MCF 10A (cell line): ENCODE data around the gene ANKIB1. TPM values are rescaled to one million over a fixed set of nuclear protein-coding genes. Genes with fewer than 3 reads are reported as not detected.

Source experiments
- BruUV-seq: library from RNA; stranded (reverse); fragments of 400-500 nt; replicated peaks from 2 replicates; lab custom pipeline; 2021; lab: Mats Ljungman, UMichigan
- CTCF ChIA-PET: fragments of 300-600 bp; sonication (Branson Sonifier 250); formaldehyde crosslinking; extraction: SDS; loops from one replicate; lab custom pipeline; 2021; ENCODE audit warnings: antibody characterized with exemption, inconsistent platforms; lab: Yijun Ruan, JAX
- POLR2A ChIA-PET: fragments of 300-600, 350-650 bp; sonication (Branson Sonifier 250); formaldehyde crosslinking; extraction: SDS; loops from one replicate; lab custom pipeline; 2020; ENCODE audit warnings: antibody characterized with exemption, inconsistent platforms; lab: Yijun Ruan, JAX
- DNase-seq: peaks from one replicate; pipeline ENCODE4 v3.0.0-alpha.2; 2018; ENCODE audit not compliant: unreplicated experiment
- H3K27ac Mint-ChIP-seq: one replicate; pipeline ENCODE4 v1.8.0; 2022; ENCODE audit warnings: mild to moderate bottlenecking, low read depth, mixed read lengths; ENCODE audit not compliant: unreplicated experiment
- H3K27me3 Mint-ChIP-seq: one replicate; pipeline ENCODE4 v1.8.0; 2022; ENCODE audit warnings: mixed read lengths; ENCODE audit not compliant: insufficient read depth, unreplicated experiment
- H3K36me3 Mint-ChIP-seq: one replicate; pipeline ENCODE4 v1.8.0; 2022; ENCODE audit warnings: mild to moderate bottlenecking, moderate library complexity, mixed read lengths; ENCODE audit not compliant: insufficient read depth, unreplicated experiment
- H3K4me1 Mint-ChIP-seq: one replicate; pipeline ENCODE4 v1.8.0; 2022; ENCODE audit warnings: mixed read lengths; ENCODE audit not compliant: insufficient read depth, unreplicated experiment
- H3K4me3 Mint-ChIP-seq: one replicate; pipeline ENCODE4 v1.8.0; 2022; ENCODE audit warnings: mild to moderate bottlenecking, moderate library complexity, mixed read lengths; ENCODE audit not compliant: unreplicated experiment
- H3K9me3 Mint-ChIP-seq: one replicate; pipeline ENCODE4 v1.8.0; 2022; ENCODE audit warnings: mixed read lengths; ENCODE audit not compliant: unreplicated experiment
- intact Hi-C: fragments of 100-400 bp; cut with micrococcal nuclease; formaldehyde crosslinking; loops from 2 replicates; pipeline ENCODE4 v1.14.1; 2022
- total RNA-seq: library from RNA; stranded (reverse); gene quantifications from 2 replicates; pipeline ENCODE4 v1.2.3, GENCODE V29; 2022
- TF ChIP-seq, protein P1 (sequence below): fragments of 200-600 bp; IDR thresholded peaks from one replicate; pipeline ENCODE4 v1.8.0; 2022; ENCODE audit warnings: antibody characterized with exemption, mild to moderate bottlenecking; ENCODE audit not compliant: unreplicated experiment

The ANKIB1 gene
- total RNA-seq, 1 experiment from 2014 or later, result 33.0 TPM

DNA sequence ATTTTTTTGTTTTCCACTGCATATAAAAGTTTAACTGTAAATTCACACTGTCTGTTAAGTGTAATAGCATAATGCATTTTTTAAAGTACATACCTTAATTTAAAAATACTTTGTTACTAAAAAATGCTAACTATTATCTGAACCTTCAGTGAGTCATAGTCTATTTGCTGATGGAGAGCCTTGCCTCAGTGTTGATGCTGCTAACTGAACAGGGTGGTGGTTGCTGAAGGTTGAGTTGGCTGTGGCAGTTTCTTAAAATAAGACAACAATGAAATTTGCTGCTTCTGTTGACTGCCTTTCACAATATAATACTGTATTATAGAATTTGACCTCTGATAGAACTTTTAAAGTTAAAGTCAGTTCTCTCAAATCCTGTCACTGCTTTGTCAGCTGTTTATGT, 129.2 kb downstream of the ANKIB1 start:
- Mint-ChIP-seq H3K4me1 (no peaks in the 10 kb centered on the region), H3K36me3 (peaks cover 43% of the 10 kb centered on the region), H3K4me3 (no peak overlapping the region), H3K27ac (no peak overlapping the region), H3K9me3 (no peaks in the 10 kb centered on the region), H3K27me3 (no peaks in the 10 kb centered on the region)
- no TSS peak for BruUV-seq
- DNase-seq, result no peak
- POLR2A ChIA-PET, result no interaction called here
- TF ChIP-seq, protein P1, sequence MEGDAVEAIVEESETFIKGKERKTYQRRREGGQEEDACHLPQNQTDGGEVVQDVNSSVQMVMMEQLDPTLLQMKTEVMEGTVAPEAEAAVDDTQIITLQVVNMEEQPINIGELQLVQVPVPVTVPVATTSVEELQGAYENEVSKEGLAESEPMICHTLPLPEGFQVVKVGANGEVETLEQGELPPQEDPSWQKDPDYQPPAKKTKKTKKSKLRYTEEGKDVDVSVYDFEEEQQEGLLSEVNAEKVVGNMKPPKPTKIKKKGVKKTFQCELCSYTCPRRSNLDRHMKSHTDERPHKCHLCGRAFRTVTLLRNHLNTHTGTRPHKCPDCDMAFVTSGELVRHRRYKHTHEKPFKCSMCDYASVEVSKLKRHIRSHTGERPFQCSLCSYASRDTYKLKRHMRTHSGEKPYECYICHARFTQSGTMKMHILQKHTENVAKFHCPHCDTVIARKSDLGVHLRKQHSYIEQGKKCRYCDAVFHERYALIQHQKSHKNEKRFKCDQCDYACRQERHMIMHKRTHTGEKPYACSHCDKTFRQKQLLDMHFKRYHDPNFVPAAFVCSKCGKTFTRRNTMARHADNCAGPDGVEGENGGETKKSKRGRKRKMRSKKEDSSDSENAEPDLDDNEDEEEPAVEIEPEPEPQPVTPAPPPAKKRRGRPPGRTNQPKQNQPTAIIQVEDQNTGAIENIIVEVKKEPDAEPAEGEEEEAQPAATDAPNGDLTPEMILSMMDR, result no peak
- intact Hi-C loops, result no loop called here
- CTCF ChIA-PET, result no interaction called here

GRCh38 chr7:92391071-92391470, 145.3 kb downstream of the ANKIB1 start:
- no TSS peak for BruUV-seq
- no peak overlapping the region for H3K4me3 Mint-ChIP-seq
- no peaks in the 10 kb centered on the region for H3K9me3 Mint-ChIP-seq
- H3K27ac Mint-ChIP-seq, result no peak overlapping the region
- ChIA-PET POLR2A (no interaction called here), CTCF (interaction anchor here (0.6 kb wide), 1 partner anchor 10 kb away, joined by 3 read pairs; no protein-coding TSS in a partner anchor)
- H3K4me1 Mint-ChIP-seq, result no peaks in the 10 kb centered on the region
- no peaks in the 10 kb centered on the region for H3K27me3 Mint-ChIP-seq
- intact Hi-C loops, result no loop called here
- TF ChIP-seq, protein P1, result no peak
- H3K36me3 Mint-ChIP-seq, result peaks cover 21% of the 10 kb centered on the region
- DNase-seq, result no peak

- Mint-ChIP-seq H3K4me1 (no peaks in the 10 kb centered on the region), H3K9me3 (no peaks in the 10 kb centered on the region), H3K4me3 (no peak overlapping the region), H3K36me3 (peaks cover 27% of the 10 kb centered on the region), H3K27ac (no peak overlapping the region), H3K27me3 (no peaks in the 10 kb centered on the region)
- TF ChIP-seq, protein P1, result no peak
- intact Hi-C loops, result no loop called here
- no TSS peak for BruUV-seq
- DNase-seq, result no peak
- ChIA-PET CTCF (no interaction called here), POLR2A (no interaction called here)
These were observed 151.8 kb downstream of the ANKIB1 start for GRCh38 chr7:92397542-92397941.

GRCh38 chr7:92400013-92400412, 154.2 kb downstream of the ANKIB1 start:
- no peak for DNase-seq
- Mint-ChIP-seq H3K9me3 (no peaks in the 10 kb centered on the region), H3K27me3 (no peaks in the 10 kb centered on the region), H3K27ac (no peak overlapping the region), H3K4me3 (no peak overlapping the region), H3K36me3 (peaks cover 27% of the 10 kb centered on the region), H3K4me1 (no peaks in the 10 kb centered on the region)
- no TSS peak for BruUV-seq
- intact Hi-C loops, result no loop called here
- POLR2A ChIA-PET, result no interaction called here
- TF ChIP-seq, protein P1, result no peak
- CTCF ChIA-PET, result no interaction called here
